CD14-positive monocyte (primary cell): Measurements from ENCODE around the gene ZMYM1. TPM values are rescaled to one million over a fixed set of nuclear protein-coding genes. Genes with fewer than 3 reads are reported as not detected.

Source experiments
- DNase-seq, 3 donors: peaks; one replicate each; pipeline ENCODE4 v3.0.0-alpha.2; 2011 to 2022
- H2AFZ ChIP-seq: 2 replicates; pipeline ENCODE4 v1.6.0; 2012; ENCODE audit warnings: mild to moderate bottlenecking, low read depth, low read length, inconsistent platforms; ENCODE audit not compliant: insufficient read depth, poor library complexity, severe bottlenecking
- H3K27ac ChIP-seq, 2 donors: 1 replicate in 1 of 2; 2 replicates in 1 of 2; pipeline ENCODE4 v1.5.1; 2012 to 2013; ENCODE audit warnings: low read length in 2 of 2, control low read depth in 1 of 2, inconsistent platforms in 1 of 2, low read depth in 1 of 2, mild to moderate bottlenecking in 1 of 2
- H3K27me3 ChIP-seq, 2 donors: one replicate each; pipeline versions ENCODE4 v1.6.0 to v1.6.1; 2011 to 2013; ENCODE audit warnings: low read length in 2 of 2; ENCODE audit not compliant: control insufficient read depth in 2 of 2, insufficient read depth in 2 of 2
- H3K36me3 ChIP-seq, 2 donors: replicated peaks in 1 of 2; 1 replicate in 1 of 2; 2 replicates in 1 of 2; pipeline versions ENCODE4 v1.5.1 to v1.6.1; 2012 to 2013; ENCODE audit warnings: low read length in 2 of 2, control low read depth in 1 of 2, inconsistent platforms in 1 of 2, mild to moderate bottlenecking in 1 of 2; ENCODE audit not compliant: insufficient read depth in 2 of 2, control insufficient read depth in 1 of 2
- H3K4me1 ChIP-seq, 2 donors: 1 replicate in 1 of 2; 2 replicates in 1 of 2; pipeline versions ENCODE4 v1.5.1 to v1.6.1; 2012 to 2013; ENCODE audit warnings: low read length in 2 of 2, control low read depth in 1 of 2, inconsistent platforms in 1 of 2, mild to moderate bottlenecking in 1 of 2, moderate library complexity in 1 of 2; ENCODE audit not compliant: insufficient read depth in 2 of 2, control insufficient read depth in 1 of 2
- H3K4me2 ChIP-seq: replicated peaks from 2 replicates; pipeline ENCODE3; 2012; ENCODE audit warnings: low read length, moderate library complexity, mild to moderate bottlenecking; ENCODE audit not compliant: poor library complexity, severe bottlenecking; ENCODE audit errors: extremely low read depth
- H3K4me3 ChIP-seq, 3 experiments: fragments of 200-600 bp in 1 of 3; sonication (generic) in 1 of 3; replicated peaks in 1 of 3; 1 replicate in 2 of 3; 2 replicates in 1 of 3; pipeline ENCODE4 v1.5.1; 2011 to 2013; ENCODE audit warnings: low read length in 3 of 3, mild to moderate bottlenecking in 3 of 3, control low read depth in 2 of 3, low read depth in 2 of 3, inconsistent platforms in 1 of 3, moderate library complexity in 1 of 3
- H3K79me2 ChIP-seq: 2 replicates; pipeline ENCODE4 v1.6.0; 2012; ENCODE audit warnings: mild to moderate bottlenecking, control low read depth, inconsistent platforms, low read length, moderate library complexity; ENCODE audit not compliant: insufficient read depth
- H3K9ac ChIP-seq: 2 replicates; pipeline ENCODE4 v1.6.0; 2017; ENCODE audit warnings: low read length, mild to moderate bottlenecking; ENCODE audit not compliant: insufficient read depth, poor library complexity, severe bottlenecking
- H3K9me3 ChIP-seq, 2 donors: replicated peaks in 1 of 2; 1 replicate in 1 of 2; 2 replicates in 1 of 2; pipeline versions ENCODE4 v1.5.1 to v1.6.1; 2012 to 2013; ENCODE audit warnings: low read length in 2 of 2, control low read depth in 1 of 2; ENCODE audit not compliant: control insufficient read depth in 1 of 2, insufficient read depth in 1 of 2
- H4K20me1 ChIP-seq: 2 replicates; pipeline ENCODE4 v1.6.0; 2012; ENCODE audit warnings: mild to moderate bottlenecking, low read length, control low read depth, moderate library complexity; ENCODE audit not compliant: insufficient read depth
- H3K27ac Mint-ChIP-seq, 7 donors: one replicate each; pipeline ENCODE4 v1.8.0; 2020; ENCODE audit warnings: mild to moderate bottlenecking in 7 of 7, mixed read lengths in 7 of 7, moderate library complexity in 6 of 7, inconsistent platforms in 2 of 7
- H3K27me3 Mint-ChIP-seq, 3 donors: one replicate each; pipeline ENCODE4 v1.8.0; 2021 to 2022; ENCODE audit warnings: low read depth in 3 of 3, mild to moderate bottlenecking in 3 of 3, mixed read lengths in 3 of 3, moderate library complexity in 3 of 3, inconsistent platforms in 1 of 3
- H3K36me3 Mint-ChIP-seq, 2 donors: one replicate each; pipeline ENCODE4 v1.8.0; 2020; ENCODE audit warnings: mixed read lengths in 2 of 2, inconsistent platforms in 1 of 2, mild to moderate bottlenecking in 1 of 2
- H3K4me1 Mint-ChIP-seq: one replicate; pipeline ENCODE4 v1.8.0; 2020; ENCODE audit warnings: mild to moderate bottlenecking, mixed read lengths
- H3K4me3 Mint-ChIP-seq, 2 donors: one replicate each; pipeline ENCODE4 v1.8.0; 2020; ENCODE audit warnings: mild to moderate bottlenecking in 2 of 2, mixed read lengths in 2 of 2, moderate library complexity in 1 of 2
- H3K9me3 Mint-ChIP-seq, 7 donors: one replicate each; pipeline ENCODE4 v1.8.0; 2020 to 2022; ENCODE audit warnings: mixed read lengths in 7 of 7, mild to moderate bottlenecking in 6 of 7, moderate library complexity in 6 of 7, inconsistent platforms in 2 of 7
- WGBS: methylation state at CpG from one replicate; pipeline ENCODE4 v1.1.5; 2013; ENCODE audit warnings: missing lambda C conversion rate; ENCODE audit not compliant: insufficient coverage; 5-methylcytosine and 5-hydroxymethylcytosine counted together
- intact Hi-C, 2 donors: fragments of 100-400 bp; cut with micrococcal nuclease; formaldehyde crosslinking; loops; one replicate each; pipeline versions ENCODE4 v1.15.0 to v1.15.1; 2023
- polyA plus RNA-seq, 3 donors: library from polyadenylated mRNA; depleted of rRNA in 1 of 3; unstranded in 2 of 3; stranded (reverse) in 1 of 3; fragments of 300-500 nt in 2 of 3; fragments of >200 nt in 1 of 3; fragmentation: Illumina TruSeq in 2 of 3; gene quantifications; 1 replicate in 2 of 3; 2 replicates in 1 of 3; pipeline ENCODE4 v1.2.3, GENCODE V29; 2012 to 2021
- TF ChIP-seq, protein P1 (sequence below): fragments of 200-600 bp; IDR thresholded peaks from one replicate; pipeline ENCODE4 v1.8.0; 2022; ENCODE audit warnings: antibody characterized with exemption, mild to moderate bottlenecking

ZMYM1 gene
- polyA plus RNA-seq, 3 donors = 3.4 to 6.1 (median 4.5) TPM

DNA sequence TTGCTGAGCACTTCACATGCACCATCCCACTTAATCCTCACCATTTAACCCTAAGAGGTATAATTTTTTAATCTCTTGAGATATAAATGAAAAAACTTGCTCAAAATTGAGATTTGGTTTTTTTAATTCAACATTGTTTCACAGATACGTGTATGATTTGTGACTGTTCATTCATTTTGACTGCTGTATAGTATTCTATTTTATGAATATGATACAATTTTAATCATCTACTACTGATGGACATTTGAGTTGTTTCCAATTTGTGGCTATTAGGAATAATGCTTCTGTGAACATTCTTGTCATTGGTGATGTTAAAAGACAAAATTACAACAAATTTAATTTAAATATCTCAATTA lies 46.8 kb upstream of the ZMYM1 start:
- WGBS = no CpG with 5 or more reads among the region's 1 CpG
- no peak overlapping the region for H3K4me3 Mint-ChIP-seq
- intact Hi-C loops = loop anchor here (5.0 to 10.0 kb wide), 3 partner anchors 160 to 185 kb away; partner anchors contain the start of genes SFPQ (in 1 of the 2) and SMIM12 (in 1 of the 2)
- Histone ChIP-seq H3K9ac (no peak overlapping the region), H3K27ac (no peak overlapping the region), H3K4me1 (peaks cover 14 to 28% of the 10 kb centered on the region in 2 donors), H3K9me3 (peaks cover 0 to 10% of the 10 kb centered on the region in 2 donors), H3K27me3 (no peaks in the 10 kb centered on the region), H3K4me2 (peak overlapping the region; percentile 84), H3K79me2 (peaks cover 42% of the 10 kb centered on the region), H3K36me3 (peaks cover 6 to 7% of the 10 kb centered on the region in 2 donors), H4K20me1 (peaks cover 11% of the 10 kb centered on the region), H2AFZ (no peak overlapping the region), H3K4me3 (peak overlapping the region in 1 of 3 experiments; percentile 100)
- peaks cover 10 to 20% of the 10 kb centered on the region in 2 donors for H3K36me3 Mint-ChIP-seq
- DNase-seq = no peak
- peak overlapping the region in 2 of 7 donors; percentile 19 to 61 for H3K27ac Mint-ChIP-seq
- H3K4me1 Mint-ChIP-seq = peaks cover 20% of the 10 kb centered on the region
- TF ChIP-seq, protein P1, sequence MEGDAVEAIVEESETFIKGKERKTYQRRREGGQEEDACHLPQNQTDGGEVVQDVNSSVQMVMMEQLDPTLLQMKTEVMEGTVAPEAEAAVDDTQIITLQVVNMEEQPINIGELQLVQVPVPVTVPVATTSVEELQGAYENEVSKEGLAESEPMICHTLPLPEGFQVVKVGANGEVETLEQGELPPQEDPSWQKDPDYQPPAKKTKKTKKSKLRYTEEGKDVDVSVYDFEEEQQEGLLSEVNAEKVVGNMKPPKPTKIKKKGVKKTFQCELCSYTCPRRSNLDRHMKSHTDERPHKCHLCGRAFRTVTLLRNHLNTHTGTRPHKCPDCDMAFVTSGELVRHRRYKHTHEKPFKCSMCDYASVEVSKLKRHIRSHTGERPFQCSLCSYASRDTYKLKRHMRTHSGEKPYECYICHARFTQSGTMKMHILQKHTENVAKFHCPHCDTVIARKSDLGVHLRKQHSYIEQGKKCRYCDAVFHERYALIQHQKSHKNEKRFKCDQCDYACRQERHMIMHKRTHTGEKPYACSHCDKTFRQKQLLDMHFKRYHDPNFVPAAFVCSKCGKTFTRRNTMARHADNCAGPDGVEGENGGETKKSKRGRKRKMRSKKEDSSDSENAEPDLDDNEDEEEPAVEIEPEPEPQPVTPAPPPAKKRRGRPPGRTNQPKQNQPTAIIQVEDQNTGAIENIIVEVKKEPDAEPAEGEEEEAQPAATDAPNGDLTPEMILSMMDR = no peak
- peaks cover 0 to 2% (median 2%) of the 10 kb centered on the region in 3 donors for H3K27me3 Mint-ChIP-seq
- H3K9me3 Mint-ChIP-seq = peaks cover 1 to 18% (median 12%) of the 10 kb centered on the region in 7 donors

DNA sequence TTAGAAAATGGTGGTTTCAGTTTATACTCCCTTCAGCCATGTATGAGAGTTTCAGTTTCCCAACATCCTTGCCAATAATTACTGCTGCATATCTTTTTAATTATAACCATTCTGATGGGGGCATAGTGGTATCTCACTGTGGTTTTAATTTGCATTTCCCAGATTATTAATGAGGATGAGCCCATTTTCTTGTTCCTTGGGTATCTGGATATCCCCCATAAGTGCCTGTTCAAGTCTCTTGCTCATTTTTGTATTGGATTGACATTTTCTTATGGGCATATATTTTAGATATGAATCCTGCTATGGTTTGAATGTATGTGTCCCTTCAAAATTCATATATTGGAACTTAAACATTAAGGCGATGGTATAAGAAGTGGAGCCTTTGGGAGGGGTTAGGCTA lies 45.8 kb upstream of the ZMYM1 start:
- no peak overlapping the region for H3K4me3 Mint-ChIP-seq
- peaks cover 0 to 10% of the 10 kb centered on the region in 2 donors for H3K9me3 ChIP-seq
- TF ChIP-seq, protein P1 = no peak
- H2AFZ ChIP-seq = no peak overlapping the region
- no CpG with 5 or more reads among the region's 1 CpG for WGBS
- H3K4me3 ChIP-seq = no peak overlapping the region
- H3K27ac Mint-ChIP-seq = no peak overlapping the region
- peaks cover 14 to 28% of the 10 kb centered on the region in 2 donors for H3K4me1 ChIP-seq
- no peak overlapping the region for H3K4me2 ChIP-seq
- intact Hi-C loops = loop anchor here (5.0 to 10.0 kb wide), 3 partner anchors 159 to 186 kb away; partner anchors contain the start of genes SFPQ (in 1 of the 2) and SMIM12 (in 1 of the 2)
- peaks cover 4% of the 10 kb centered on the region for H4K20me1 ChIP-seq
- peaks cover 0 to 2% (median 2%) of the 10 kb centered on the region in 3 donors for H3K27me3 Mint-ChIP-seq
- H3K27ac ChIP-seq = no peak overlapping the region
- H3K9me3 Mint-ChIP-seq = peaks cover 1 to 18% (median 12%) of the 10 kb centered on the region in 7 donors
- H3K36me3 ChIP-seq = no peaks in the 10 kb centered on the region
- peaks cover 32% of the 10 kb centered on the region for H3K79me2 ChIP-seq
- no peak overlapping the region for H3K9ac ChIP-seq
- peaks cover 5 to 12% of the 10 kb centered on the region in 2 donors for H3K36me3 Mint-ChIP-seq
- no peak for DNase-seq
- H3K27me3 ChIP-seq = no peaks in the 10 kb centered on the region
- peaks cover 17% of the 10 kb centered on the region for H3K4me1 Mint-ChIP-seq
